ENCODE measurements around the gene ARL5A. TPM values are rescaled to one million over a fixed set of nuclear protein-coding genes. Genes with fewer than 3 reads are reported as not detected.

ARL5A gene
- total RNA-seq, 6 experiments from 2014 or later, result 20.0 to 33.3 (median 22.4) TPM

DNA sequence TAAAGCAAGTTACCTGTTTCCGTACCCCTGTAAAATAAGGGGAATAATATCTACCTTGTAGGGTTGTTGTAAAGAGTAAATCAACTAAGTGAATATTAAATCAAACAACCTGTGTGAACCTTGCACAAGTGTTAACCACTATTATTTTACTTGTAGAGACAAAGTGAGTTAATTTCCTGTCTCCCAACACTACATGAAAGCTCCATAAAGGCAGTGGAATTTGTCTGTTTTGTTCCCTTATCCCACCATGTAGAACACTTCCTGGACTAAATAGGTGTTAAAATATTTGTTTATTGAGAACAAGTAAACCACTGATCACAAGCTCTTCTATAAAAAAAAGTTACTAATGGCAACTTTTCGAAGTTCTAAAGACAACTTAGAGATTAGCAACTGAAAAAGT is 3.3 kb downstream of the ARL5A start:
- Histone ChIP-seq H3K9me3 (no peaks in the 10 kb centered on the region), H3K27me3 (no peaks in the 10 kb centered on the region), H3K4me1 (peaks cover 0 to 9% (median 2%) of the 10 kb centered on the region in 4 donors), H3K4me3 (no peak overlapping the region), H3K27ac (no peak overlapping the region), H3K36me3 (no peaks in the 10 kb centered on the region)
- TF ChIP-seq, protein P1, sequence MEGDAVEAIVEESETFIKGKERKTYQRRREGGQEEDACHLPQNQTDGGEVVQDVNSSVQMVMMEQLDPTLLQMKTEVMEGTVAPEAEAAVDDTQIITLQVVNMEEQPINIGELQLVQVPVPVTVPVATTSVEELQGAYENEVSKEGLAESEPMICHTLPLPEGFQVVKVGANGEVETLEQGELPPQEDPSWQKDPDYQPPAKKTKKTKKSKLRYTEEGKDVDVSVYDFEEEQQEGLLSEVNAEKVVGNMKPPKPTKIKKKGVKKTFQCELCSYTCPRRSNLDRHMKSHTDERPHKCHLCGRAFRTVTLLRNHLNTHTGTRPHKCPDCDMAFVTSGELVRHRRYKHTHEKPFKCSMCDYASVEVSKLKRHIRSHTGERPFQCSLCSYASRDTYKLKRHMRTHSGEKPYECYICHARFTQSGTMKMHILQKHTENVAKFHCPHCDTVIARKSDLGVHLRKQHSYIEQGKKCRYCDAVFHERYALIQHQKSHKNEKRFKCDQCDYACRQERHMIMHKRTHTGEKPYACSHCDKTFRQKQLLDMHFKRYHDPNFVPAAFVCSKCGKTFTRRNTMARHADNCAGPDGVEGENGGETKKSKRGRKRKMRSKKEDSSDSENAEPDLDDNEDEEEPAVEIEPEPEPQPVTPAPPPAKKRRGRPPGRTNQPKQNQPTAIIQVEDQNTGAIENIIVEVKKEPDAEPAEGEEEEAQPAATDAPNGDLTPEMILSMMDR (IDR thresholded peaks at IDR 0.05), result no peak
- no peak for TF ChIP-seq POLR2A (IDR thresholded peaks at IDR 0.05)
- no peak for DNase-seq
- 70% methylated on average over 2 of the region's 2 CpGs for WGBS (ENCODE audit: insufficient coverage, low coverage, low lambda C conversion rate, missing lambda C conversion rate)
- intact Hi-C loops (cut with DNase I), result no loop called here
- no peak for ATAC-seq

DNA sequence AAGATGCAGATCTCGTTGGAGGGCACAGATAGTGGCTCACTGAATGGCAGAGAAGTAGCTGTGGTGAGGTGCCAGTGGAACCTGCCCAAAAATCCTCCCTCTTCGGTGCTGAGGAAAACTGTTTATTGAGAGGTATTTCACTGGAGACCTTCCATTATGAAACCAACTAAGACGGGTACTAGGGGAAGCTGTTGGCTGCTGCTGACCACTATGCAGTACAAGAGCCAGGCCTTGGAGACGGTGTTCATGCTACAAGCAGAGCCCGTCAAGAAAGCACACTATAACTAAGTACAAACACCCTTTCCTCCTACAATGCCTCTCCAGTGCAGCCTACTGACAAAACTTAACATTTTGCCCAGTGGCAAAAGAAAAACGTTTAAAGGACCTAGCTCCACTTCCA is 4.6 kb downstream of the ARL5A start:
- intact Hi-C loops (cut with DNase I), result no loop called here
- Histone ChIP-seq H3K4me1 (peaks cover 0 to 9% (median under 1%) of the 10 kb centered on the region in 4 donors), H3K36me3 (no peaks in the 10 kb centered on the region), H3K27me3 (no peaks in the 10 kb centered on the region), H3K4me3 (no peak overlapping the region), H3K27ac (no peak overlapping the region), H3K9me3 (no peaks in the 10 kb centered on the region)
- WGBS (ENCODE audit: insufficient coverage, low coverage, low lambda C conversion rate, missing lambda C conversion rate), result 33% methylated on average over 1 of the region's 6 CpGs
- no peak for DNase-seq
- ATAC-seq, result no peak
- TF ChIP-seq POLR2A (IDR thresholded peaks at IDR 0.05), result no peak
- TF ChIP-seq, protein P1 (IDR thresholded peaks at IDR 0.05), result no peak

DNA sequence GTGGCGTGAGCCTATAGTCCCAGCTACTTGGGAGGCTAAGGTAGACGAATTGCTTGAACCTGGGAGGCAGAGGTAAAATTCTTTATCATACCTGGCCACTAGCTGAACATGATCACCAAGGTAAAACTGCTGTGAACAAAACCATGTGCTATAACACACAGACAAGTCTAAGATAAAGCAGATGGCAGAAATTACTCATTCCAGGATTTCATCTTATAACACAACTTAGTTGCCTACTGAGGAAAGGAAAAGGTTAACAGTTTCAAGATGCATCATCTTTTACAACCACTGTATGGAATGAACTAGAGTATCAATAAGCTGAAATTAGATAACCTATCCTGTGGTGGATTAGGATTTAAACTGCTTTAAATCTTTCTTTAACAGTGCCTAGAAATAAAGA is 8.3 kb downstream of the ARL5A start:
- TF ChIP-seq, protein P1 (IDR thresholded peaks at IDR 0.05), result no peak
- no peak for TF ChIP-seq POLR2A (IDR thresholded peaks at IDR 0.05)
- Histone ChIP-seq H3K36me3 (no peaks in the 10 kb centered on the region), H3K27ac (no peak overlapping the region), H3K9me3 (no peaks in the 10 kb centered on the region), H3K27me3 (no peaks in the 10 kb centered on the region), H3K4me3 (no peak overlapping the region), H3K4me1 (no peaks in the 10 kb centered on the region)
- ATAC-seq, result no peak
- 100% methylated on average over 2 of the region's 2 CpGs for WGBS (ENCODE audit: insufficient coverage, low coverage, low lambda C conversion rate, missing lambda C conversion rate)
- no peak for DNase-seq
- intact Hi-C loops (cut with DNase I), result no loop called here

DNA sequence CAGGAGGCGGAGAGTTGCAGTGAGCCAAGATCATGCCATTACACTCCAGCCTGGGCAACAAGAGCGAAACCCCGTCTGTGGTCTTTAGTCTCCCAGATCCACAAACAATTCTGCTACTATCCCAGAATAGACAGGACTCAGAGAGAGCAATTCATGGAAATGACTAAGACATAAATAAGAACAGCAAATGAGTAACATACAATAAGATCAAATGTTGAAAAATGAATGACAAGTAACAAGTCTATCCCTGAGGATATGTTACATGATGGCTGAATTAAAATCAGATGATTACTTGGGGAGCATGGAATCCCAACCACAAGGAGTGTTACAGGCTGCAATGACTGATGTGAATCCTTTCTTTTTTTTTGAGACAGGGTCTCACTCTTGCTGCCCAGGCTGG is 10.3 kb downstream of the ARL5A start:
- Histone ChIP-seq H3K27me3 (no peaks in the 10 kb centered on the region), H3K9me3 (no peaks in the 10 kb centered on the region), H3K36me3 (peaks cover 0 to 11% (median 4%) of the 10 kb centered on the region in 4 donors), H3K27ac (no peak overlapping the region), H3K4me3 (no peak overlapping the region), H3K4me1 (no peaks in the 10 kb centered on the region)
- TF ChIP-seq, protein P1 (IDR thresholded peaks at IDR 0.05), result no peak
- no peak for TF ChIP-seq POLR2A (IDR thresholded peaks at IDR 0.05)
- DNase-seq, result no peak
- 97% methylated on average over 3 of the region's 3 CpGs for WGBS (ENCODE audit: insufficient coverage, low coverage, low lambda C conversion rate, missing lambda C conversion rate)
- intact Hi-C loops (cut with DNase I), result no loop called here
- ATAC-seq, result no peak

DNA sequence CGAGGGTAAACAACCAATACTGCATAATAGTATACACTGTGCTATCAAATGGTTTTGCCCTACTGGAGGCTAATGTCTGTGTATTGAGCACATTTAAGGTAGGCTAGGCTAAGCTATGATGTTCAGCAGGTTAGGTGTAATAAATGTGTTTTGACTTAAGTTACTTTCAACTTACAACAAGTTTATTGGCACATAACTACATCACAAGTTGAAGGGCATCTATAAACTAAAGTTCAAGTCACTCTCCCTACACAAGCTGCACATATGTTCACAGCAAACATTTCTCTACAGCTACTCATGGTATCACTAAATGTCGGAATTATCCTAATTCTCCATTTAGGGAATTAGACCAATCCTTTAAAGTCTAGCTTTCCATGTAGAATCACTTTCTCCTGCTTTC is 11.4 kb downstream of the ARL5A start:
- Histone ChIP-seq H3K4me1 (no peaks in the 10 kb centered on the region), H3K27ac (no peak overlapping the region), H3K36me3 (peaks cover 0 to 16% (median 8%) of the 10 kb centered on the region in 4 donors), H3K9me3 (no peaks in the 10 kb centered on the region), H3K4me3 (no peak overlapping the region), H3K27me3 (no peaks in the 10 kb centered on the region)
- intact Hi-C loops (cut with DNase I), result no loop called here
- 100% methylated on average over 2 of the region's 2 CpGs for WGBS (ENCODE audit: insufficient coverage, low coverage, low lambda C conversion rate, missing lambda C conversion rate)
- ATAC-seq (no peak), DNase-seq (no peak)
- TF ChIP-seq, protein P1 (IDR thresholded peaks at IDR 0.05), result no peak
- no peak for TF ChIP-seq POLR2A (IDR thresholded peaks at IDR 0.05)
